IPS-18c (cell line): ENCODE measurements around the gene GNA12.

Experiments used
- H3K4me3 ChIP-seq: 2 replicates; pipeline ENCODE4 v1.7.0; 2013; ENCODE audit warnings: low read depth, mild to moderate bottlenecking, low read length, moderate library complexity; ENCODE audit not compliant: insufficient read depth
- H3K9me3 ChIP-seq: one replicate; pipeline ENCODE4 v1.6.1; 2013; ENCODE audit warnings: mild to moderate bottlenecking, low read length, moderate library complexity; ENCODE audit not compliant: control insufficient read depth, insufficient read depth

Gene GNA12

DNA sequence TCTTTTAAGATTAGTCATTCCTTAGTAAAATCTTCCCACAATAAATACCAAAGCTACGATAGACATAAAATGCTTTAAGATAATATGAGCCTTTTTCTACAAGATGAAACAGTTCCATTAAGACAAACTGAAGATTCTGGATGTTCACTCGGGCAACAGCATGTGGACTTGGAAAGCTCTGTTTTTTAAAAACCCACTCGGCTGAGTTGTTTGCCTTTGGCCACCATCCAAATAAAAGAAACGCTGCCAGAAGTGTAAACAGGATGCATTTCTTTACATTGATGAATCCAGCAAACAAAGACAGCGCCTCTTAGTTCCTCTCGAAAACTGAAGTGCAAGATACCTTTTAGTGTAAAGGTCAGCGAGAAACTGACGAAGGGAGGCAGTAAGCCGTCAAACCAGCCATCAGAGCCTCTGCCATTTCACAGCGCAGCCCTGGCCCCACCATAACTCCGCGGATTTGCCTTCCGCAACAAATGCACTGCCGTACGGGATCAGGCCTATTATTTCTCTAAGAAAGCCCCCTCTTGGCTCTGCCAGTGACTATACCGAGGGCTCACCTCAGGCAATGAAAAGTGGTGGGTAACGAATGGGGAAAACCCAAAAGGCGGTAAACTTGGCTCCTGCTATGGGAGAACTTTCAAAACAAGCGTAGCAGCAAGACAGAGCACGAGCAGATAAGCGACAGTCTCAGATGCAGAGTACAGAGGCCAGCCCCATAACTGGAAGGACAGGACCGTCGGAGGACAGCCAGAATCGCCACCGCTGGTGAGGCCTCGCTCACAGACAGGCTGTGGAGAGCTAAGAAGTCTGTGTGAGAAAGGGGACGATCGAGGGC lies 41.4 kb downstream of the GNA12 start:
- Histone ChIP-seq H3K4me3 (no peak overlapping the region), H3K9me3 (no peaks in the 10 kb centered on the region)

DNA sequence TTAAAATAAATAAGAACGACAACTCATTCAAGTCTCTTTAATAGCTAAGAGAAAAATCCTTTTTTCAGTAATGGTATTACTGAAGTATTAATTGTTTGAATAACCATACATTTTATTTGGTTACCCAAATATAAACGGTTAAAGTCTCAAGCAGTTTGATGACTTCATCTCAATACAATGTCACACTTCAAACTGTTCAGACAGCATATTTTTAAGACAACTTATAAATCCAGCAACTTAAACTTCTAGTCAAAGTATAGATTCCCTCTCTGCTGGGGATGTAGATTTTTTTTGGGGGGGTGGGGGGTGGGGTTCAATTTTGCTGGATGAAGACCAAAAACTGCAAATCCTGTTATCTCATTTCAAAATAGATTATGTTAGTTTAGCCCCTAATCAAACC lies 42.0 kb downstream of the GNA12 start:
- H3K4me3 ChIP-seq: no peak overlapping the region
- no peaks in the 10 kb centered on the region for H3K9me3 ChIP-seq

DNA sequence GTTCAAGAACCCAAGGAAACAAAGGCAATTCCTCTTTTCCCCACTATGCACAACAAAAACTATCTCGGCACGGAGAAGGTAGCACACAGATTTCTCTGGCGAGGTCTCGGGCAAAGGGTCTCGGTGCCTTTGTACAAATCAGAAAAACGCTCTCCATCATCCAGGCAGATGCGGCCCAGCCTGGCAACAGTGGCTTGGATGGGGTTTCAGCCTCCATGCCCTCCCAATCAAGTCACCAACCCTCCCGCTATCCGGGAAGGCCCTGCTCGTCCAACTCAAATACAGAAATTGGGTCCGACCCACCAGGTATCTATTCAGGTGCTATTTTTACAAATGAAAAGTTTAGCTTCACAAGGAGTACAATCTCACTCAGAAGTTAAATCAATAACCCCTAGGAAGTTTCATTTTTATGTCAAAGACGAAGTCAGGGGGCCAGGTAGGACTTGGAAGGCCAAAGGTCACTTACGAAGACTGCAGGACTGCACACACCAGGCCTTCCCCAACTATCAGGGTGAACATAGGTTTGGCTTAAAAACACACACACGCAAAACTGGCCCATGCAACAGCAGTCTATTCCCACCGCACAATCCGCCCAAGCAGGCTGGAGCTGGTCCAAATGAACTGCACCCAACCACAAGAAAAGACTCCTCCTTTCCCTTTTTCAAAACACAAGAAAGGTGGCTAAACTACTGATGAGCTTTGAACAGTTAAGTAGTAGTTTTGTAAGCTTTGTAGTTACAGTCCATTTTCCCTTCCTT lies 43.0 kb downstream of the GNA12 start:
- Histone ChIP-seq H3K4me3 (no peak overlapping the region), H3K9me3 (no peaks in the 10 kb centered on the region)

DNA sequence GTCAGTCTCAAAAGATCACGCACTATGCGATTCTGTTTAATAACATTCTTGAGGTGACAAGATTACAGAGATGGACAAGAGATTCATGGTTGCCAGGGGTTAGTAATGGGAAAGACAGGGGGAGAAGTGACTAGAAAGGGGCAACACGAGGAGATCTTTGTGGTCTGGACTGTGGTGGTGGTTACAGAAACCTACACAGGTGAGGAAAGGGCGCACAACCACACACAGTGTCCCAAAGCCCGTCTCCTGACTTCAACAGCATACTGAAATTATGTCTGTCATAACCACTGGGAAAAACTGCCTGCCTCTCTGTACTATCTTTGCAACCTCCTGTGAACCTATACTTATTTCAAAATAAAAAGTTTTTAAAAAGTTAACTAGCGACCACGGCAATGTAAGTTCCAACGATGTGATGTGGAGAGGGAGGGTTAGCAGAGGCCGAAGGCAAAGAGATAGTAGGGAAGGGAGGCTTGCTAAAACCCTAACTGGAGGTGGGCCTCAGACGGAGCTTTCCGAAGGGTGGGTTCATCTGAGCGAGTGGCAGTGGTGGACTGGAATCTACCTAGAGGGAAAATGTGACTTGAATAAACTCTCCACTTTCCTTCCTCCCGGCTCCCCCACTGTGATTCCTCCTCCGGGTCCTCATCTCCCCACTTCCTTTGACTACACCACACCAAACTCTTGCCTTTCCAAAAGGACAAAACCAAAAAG lies 43.7 kb downstream of the GNA12 start:
- no peak overlapping the region for H3K4me3 ChIP-seq
- H3K9me3 ChIP-seq: no peaks in the 10 kb centered on the region

DNA sequence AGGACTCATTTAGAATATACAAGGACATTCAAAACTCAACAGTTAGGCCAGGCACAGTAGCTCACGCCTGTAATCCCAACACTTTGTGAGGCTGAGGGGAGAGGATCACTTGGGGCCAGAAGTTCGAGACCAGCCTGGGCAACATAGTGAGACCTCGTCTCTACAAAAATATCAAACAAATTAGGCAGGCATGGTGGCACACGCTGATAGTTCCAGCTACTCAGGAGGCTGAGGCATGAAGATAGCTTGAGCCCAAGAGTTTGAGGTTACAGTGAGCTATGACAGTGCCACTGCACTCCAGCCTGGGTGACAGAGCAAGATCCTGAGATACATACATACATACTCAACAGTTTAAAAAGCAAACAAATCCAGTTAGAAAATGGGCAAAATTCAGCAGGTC lies 44.9 kb downstream of the GNA12 start:
- Histone ChIP-seq H3K9me3 (no peaks in the 10 kb centered on the region), H3K4me3 (no peak overlapping the region)

DNA sequence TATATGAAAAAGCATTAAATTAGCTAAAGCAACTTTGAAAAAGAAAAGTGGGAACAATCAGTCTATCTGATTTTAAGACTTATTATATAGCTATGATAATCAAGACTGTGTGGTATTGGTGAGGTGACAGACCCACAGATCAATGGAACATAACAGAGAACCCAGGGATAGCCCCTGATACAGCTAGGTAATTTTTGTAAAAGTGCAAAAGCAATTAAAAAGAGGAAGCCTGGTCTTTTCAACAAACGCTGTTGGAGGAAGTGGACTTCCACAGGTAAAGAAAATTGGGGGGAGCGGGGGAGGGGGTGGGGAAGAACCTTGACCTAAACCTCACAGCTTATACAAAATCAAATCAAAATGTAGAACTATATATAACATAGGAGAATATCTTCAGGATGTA lies 45.4 kb downstream of the GNA12 start:
- H3K9me3 ChIP-seq: no peaks in the 10 kb centered on the region
- no peak overlapping the region for H3K4me3 ChIP-seq

DNA sequence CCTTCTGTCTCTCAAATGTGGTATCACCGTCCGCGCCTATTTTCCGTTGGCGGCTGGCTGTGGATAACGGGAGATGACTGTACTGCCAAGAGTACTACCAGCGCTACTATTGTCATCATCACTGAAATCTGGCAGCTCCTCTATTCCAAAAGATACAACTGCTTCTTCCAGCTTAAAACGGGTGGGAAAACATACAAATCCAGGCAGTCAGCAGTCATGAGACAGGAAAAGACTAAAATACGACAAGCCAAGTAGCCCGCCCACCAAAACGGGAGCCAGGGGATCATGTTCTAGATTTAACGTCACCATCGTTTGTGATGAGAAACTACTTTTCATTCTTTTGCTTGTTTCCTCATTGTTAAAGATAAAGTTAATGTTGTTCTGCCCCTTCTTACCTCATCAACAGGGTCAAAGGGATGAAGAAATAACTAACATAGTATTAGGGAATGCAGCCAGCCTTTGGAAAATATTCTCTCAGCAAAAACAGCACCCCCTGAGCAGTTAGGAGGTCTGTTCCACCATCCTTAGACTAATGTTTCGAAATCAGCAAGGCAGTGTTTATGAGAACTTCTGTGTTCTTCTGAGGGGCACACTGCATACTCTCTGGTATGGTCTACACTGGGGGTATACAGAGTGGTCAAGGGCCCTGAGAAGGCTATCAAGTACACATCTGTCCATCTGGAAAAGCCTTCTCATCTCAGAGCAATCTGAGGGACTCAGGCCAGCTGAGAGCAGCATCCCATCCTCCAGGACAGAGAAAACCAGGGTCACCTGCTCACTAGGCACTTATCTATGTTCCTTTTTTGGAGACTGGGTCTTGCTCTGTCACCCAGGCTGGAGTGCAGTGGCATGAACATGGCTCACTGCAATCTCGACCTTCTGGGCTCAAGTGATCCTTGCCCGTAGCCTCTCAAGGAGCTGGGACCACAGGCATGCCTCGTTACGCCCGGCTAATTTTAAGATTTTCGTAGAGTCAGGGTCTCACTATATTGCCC lies 47.5 kb downstream of the GNA12 start:
- no peak overlapping the region for H3K4me3 ChIP-seq

DNA sequence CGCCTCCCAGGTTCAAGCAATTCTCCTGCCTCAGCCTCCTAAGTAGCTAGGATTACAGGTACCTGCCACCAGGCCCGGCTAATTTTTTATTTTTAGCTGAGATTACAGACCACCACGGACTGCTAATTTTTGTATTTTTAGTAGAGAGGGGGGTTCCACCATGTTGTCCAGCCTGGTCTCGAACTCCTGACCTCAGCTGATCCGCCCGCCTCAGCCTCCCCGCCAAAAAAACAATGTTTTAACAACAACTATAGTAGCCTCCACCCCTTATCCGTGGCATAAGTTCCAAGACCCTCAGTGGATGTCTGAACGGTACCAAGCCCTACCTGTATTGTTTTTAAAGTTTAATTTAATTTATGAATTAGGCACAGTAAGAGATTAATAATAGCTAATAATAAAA lies 48.2 kb downstream of the GNA12 start:
- Histone ChIP-seq H3K9me3 (no peaks in the 10 kb centered on the region), H3K4me3 (no peak overlapping the region)

More for the DNA sequence above, 47.5 kb downstream of the GNA12 start:
- H3K9me3 ChIP-seq: no peaks in the 10 kb centered on the region

DNA sequence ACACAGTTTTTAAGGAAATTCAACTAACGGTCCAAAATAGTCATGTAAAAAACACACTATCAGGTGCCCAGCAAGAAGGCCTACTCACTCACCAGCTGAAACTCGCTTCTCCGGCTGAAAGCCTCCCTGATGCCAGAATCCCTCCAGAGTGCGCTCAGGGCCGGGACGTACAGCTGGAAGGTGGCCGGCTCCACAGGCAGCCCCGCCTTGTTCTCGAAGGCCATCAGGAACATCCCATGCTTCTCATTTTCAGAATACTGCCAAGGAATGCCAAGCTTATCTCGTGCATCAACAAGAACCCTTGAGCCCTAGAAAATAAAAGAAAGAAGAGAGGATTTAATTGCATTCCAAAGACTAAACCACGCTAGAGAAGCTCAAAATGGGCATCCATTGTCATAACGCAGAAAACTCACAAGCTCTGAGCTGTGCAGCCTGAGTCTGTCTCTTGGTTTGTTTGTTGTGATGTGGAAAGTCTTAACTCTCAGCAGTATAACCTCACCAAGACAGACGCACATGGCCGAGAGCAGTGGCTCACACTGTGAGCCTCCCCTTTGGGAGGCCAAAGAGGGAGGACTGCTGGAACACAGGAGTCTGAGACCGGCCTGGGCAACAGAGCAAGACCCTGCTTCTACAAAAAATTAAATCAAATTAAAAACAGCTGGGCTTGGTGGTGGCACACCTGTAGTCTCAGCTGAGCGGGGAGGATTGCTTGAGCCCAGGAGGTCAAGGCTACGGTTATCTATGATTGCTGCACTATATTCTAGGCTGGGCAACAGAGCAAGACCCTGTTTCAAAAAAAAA lies 49.1 kb downstream of the GNA12 start:
- H3K9me3 ChIP-seq: no peaks in the 10 kb centered on the region
- no peak overlapping the region for H3K4me3 ChIP-seq

DNA sequence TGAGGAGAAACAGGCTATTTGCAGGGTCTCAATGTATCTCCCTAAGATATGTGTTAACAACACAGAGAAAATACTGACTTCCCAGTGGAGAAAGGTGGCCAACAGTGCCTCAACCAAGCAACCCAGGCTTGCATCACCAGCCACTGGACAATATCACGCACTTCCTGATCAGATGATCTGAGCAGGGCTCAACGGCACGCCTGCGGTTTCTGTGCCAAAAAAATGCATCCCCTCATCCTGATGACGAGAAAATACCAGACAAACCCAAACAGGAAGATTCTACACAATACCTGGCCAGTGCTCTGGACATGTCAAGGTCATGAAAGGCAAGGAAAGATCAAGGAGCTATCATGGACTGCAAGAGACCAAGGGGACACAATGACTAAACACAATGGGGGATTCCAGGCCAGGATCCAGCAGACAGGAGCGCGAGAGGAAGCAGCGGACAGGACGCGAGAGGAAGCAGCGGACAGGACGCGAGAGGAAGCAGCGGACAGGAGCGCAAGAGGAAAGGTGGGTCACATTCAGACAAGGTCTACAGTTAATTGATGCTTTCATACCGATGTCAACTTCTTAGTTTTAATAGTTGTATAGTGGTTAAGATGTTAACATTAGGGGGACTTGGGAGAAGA lies 51.1 kb downstream of the GNA12 start:
- H3K4me3 ChIP-seq: no peak overlapping the region

DNA sequence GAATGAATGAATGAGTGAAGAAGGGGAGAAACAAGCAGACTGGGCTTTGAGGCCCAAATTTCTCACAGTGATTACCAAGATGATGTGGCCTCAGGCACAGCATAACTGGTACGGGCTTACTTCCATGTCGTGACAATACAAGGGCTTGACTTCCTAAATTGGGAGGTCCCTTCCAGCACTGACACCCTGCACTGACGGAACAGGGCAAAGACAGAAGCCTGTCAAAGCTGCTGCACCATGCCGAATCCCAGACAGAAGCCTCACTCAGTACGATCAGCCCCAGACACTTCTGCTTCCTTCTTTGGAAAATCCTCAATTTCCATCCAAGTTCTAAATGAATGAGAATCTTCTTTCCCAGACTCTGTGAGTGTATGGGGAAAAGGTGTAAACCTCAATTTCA lies 51.9 kb downstream of the GNA12 start:
- Histone ChIP-seq H3K9me3 (no peaks in the 10 kb centered on the region), H3K4me3 (no peak overlapping the region)

More for the DNA sequence above, 51.1 kb downstream of the GNA12 start:
- H3K9me3 ChIP-seq: no peaks in the 10 kb centered on the region

DNA sequence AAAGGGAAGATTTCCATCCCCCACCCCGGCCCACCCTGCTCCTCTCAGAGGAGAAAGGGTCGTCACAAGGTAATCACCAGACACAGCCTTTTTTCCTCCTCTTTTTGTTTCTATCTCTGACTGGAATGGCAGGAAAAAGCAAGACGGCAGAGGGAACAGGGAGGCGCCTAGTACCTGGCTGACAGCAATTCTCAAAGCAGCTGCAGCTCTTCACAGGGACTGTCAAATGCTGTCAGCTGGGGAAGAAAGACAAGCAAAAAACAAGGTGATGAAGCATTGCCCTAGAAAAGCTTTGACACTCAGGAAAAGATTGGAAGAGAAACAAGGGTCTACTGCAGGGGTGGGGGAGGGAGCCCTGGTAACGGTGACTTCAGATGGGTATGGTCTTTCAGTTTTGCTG lies 52.7 kb downstream of the GNA12 start:
- H3K9me3 ChIP-seq: no peaks in the 10 kb centered on the region
- no peak overlapping the region for H3K4me3 ChIP-seq

DNA sequence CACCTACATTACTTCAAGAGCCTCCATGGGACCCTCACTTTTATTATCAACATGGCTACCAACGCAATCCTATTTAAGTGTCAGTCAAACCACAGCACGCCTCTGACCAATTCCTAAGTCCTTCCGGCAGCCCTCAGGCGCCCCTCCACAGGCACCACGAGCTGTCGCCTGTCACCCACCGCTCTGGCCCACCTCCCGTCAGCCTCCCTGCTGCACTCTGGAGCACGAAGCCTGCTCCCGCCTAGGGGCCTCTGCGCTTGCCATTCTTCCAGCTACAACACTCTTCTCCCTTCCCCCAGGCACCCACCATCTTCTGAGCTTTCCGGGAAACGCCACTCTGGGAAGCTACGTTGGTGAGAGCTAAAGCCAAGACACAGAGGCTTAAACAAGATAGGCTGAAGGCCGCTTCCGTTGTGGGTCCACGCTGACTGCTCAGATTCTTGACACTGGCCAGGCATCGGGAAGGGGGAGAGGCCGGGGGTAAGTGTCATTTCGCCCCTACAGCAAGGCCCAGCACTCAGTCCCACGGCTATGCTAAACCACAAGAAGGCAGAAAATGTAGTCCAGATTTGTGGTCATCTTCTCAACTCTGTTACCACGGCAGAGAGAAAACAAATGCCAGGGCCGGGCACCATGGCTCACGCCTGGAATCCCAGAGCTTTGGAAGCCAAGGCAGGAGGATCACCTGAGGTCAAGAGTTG lies 56.7 kb downstream of the GNA12 start:
- no peak overlapping the region for H3K4me3 ChIP-seq
- H3K9me3 ChIP-seq: no peaks in the 10 kb centered on the region

DNA sequence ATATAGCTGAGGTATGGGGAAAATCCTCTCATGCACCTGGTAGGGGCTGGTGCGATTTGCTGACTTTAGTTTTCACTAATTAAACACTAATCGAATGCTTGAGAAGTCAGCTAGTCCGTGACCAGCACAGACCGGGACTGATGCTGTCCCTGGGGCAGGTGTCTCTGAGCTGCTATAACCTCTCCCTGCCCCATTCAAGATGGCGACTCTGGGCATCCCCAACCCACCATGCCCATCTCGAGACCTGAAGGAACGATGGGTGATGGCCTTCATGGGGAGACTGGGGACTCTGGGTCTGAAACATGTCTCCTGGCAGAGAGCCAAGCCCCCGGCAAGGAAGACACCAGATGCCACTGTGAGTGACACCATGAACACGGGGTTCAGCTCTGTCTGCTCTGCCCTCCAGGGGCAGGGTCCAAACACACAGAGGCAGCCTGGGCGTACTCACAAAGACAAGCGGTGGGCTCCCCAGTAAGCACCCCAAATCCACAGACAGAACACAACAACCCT lies 57.4 kb downstream of the GNA12 start:
- H3K9me3 ChIP-seq: no peaks in the 10 kb centered on the region
- H3K4me3 ChIP-seq: no peak overlapping the region

DNA sequence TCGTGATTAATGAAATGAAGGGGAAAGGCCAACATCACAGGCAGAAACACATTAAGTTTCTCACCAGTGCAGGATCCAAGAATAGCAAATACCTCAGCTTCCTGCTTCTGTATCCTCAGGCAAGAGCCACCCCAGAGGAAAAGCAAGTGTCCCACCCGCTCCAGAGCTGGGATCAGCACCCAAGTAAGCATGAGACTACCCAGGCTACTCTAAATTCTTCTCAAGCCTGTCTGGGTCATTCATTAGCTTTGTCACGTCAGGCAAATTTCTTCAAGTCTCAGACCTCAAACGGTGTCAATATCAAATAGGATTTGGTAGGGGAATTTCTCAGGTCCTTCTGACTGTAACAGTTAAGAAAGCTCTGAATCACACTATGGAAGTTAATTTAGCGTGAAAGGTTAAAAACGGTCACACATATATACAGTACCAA lies 59.0 kb downstream of the GNA12 start:
- H3K4me3 ChIP-seq: no peak overlapping the region
- no peaks in the 10 kb centered on the region for H3K9me3 ChIP-seq
